GM18511 (cell line): Measurements from ENCODE around the gene SMARCD1.

Source experiments
- ATAC-seq: cut with Tn5 transposase; IDR thresholded peaks from one replicate; pipeline ENCODE4 v1.9.1; 2021; ENCODE audit warnings: mild to moderate bottlenecking, moderate library complexity; ENCODE audit not compliant: unreplicated experiment

The SMARCD1 gene

DNA sequence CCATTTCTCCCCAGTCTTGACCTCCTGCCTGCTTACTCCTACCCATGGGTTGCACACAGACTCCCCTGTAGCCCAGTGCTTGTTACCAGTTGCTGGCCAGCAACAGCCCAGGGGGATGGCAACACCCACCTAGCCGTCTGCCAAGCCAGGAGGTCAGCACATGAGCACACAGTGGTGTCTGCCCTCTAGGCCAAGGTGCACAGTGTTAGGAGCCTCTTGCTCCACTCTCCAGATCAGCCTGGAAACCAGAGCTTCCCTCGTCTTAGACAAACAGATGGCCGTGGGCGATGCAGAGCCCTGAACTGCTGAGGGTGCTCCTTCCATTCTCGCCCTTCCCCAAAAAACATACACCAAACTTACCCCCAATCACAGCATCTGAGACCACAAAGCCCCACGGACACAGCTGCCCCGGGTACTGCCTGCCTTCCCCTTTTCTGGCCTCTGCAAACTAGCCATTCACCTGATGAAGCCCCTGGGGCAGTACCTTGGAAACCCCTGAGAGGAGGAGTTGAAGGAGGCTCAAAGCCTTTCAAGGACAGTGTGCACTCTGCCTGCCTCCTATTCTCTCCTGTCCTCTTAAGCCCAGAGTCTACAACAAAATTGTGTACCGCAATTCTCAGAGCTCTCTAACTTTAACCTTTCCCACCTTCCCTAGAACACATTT, 17.6 kb downstream of the SMARCD1 start:
- no peak for ATAC-seq

DNA sequence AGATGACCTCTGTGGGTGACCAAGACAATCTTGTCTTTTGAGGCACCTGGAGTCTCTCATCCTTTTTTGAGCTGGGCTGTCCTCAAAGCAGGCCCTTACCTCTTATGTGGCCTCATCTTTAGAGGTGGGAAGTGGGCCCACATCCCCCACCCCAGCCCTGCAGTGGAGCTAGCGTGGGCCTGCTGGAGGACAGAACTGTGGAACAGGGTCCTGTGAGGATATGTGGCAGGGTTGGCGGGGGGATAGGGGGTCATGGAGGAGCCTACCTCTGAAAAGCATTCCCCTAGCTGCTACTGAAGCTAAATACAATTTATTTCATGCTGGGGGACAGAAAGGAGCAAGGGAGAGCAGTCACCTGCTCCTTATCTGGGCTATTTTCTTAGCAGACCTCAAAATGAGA, 18.2 kb downstream of the SMARCD1 start:
- no peak for ATAC-seq

DNA sequence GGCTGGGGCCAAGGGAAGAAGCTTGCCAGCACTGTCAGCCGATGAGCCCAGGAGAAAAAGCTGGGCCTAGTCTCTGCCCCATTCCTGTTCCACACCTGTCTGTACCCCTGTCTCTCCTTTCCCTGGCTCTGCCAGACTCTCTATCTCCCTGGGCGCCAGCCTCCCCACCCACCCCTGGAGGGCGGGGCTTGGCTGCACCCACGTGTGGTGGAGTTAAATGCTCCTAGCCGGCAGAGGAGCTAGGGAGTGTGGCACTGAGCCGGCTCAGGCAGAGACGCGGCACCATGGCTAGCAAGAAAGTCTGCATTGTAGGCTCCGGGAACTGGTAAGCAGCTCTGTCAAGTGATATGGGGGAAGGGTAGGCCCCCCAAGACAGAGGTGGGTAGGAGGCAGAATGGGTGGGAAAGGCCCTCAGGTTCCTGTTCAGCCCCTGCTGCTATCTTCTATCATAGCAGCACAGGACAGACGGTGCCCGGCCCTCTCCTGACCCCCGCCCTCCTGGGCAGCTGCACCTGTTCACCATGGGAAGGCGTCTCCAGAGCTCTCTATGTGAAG, 18.7 kb downstream of the SMARCD1 start, which contains the start of gene GPD1:
GPD1 (plus strand) TSS at position 242 of the 555 bp plus-strand sequence; CDS start at position 285, 43 bp downstream.
- no peak for ATAC-seq

DNA sequence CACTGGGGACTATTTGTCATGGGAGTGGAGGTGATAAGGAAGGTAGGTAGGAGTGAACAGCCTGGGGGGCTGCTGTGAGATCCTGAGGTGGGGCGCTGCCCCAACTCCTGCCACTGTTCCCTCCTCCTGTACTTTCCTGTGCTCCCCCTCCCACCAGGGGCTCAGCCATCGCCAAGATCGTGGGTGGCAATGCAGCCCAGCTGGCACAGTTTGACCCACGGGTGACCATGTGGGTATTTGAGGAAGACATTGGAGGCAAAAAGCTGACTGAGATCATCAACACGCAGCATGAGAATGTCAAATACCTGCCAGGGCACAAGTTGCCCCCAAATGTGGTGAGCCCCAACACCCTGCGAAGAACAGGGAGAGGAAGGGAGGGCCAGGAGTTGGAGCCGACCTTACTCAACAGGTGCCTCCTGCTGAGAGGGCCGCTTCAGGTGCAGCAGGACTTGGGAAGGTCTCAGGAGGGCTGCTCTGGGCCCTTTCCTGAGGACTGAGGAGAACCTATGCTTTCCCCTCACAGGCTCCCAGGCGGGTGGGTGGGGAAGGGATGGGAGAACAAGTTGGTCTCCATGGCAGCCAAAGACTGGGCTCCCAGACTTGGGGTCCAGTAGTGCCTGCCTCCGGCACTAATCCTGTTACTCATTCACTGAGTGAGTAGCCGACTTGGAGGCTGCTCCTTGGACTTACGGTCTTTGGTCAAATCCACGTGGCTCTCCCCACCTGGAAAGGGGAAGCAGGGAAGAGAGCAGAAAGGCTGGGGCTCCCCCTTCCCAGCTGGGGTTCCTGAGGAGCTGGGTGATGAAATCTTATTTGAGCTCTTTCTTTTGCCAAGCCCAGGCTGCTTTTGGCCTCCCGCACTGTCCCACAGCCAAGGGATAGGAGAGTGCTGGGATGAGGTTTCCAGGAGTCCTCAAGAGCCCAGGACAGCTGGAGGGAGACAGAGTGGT, 19.6 kb downstream of the SMARCD1 start:
- ATAC-seq: no peak

DNA sequence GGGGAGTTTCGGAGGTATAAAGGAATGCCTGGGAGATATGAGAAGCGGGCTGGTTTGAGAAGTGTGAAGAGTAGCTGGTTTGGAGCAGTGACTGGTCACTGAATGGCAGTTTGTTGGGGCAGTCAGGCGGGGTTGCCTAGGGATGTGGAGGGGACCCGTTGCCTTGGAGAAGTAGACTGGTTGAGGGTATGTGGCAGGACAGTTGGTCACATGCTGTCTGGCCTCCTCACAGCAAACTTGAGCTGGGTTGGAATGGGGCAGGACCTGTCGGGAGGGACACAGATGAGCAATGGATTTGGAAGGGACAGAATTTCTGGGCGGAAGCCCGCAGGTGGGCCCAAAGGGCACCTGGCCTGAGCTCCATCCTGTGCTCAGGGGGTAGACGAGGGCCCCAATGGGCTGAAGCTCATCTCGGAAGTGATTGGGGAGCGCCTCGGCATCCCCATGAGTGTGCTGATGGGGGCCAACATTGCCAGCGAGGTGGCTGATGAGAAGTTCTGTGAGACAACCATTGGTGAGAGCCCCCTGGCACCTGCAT, 20.8 kb downstream of the SMARCD1 start:
- no peak for ATAC-seq

DNA sequence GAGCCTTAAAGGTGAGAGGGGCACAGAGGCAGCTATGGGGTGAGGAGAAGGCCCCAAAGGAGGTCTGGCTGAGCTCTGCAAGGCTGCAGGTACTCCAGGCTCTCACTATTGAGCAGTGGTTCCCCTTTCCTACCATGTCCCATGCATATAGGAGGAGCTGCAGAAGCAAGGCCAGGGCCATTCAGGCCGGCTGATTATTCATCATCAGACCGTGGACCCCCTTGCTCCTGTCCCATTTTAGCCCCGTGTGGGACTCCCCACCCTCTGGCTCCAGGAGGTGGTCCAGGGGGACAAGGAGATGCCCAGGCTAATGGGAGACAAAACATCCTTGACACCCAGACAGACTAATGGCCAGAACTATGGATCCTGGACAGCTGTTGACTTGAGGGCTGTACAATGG, 21.8 kb downstream of the SMARCD1 start:
- no peak for ATAC-seq

DNA sequence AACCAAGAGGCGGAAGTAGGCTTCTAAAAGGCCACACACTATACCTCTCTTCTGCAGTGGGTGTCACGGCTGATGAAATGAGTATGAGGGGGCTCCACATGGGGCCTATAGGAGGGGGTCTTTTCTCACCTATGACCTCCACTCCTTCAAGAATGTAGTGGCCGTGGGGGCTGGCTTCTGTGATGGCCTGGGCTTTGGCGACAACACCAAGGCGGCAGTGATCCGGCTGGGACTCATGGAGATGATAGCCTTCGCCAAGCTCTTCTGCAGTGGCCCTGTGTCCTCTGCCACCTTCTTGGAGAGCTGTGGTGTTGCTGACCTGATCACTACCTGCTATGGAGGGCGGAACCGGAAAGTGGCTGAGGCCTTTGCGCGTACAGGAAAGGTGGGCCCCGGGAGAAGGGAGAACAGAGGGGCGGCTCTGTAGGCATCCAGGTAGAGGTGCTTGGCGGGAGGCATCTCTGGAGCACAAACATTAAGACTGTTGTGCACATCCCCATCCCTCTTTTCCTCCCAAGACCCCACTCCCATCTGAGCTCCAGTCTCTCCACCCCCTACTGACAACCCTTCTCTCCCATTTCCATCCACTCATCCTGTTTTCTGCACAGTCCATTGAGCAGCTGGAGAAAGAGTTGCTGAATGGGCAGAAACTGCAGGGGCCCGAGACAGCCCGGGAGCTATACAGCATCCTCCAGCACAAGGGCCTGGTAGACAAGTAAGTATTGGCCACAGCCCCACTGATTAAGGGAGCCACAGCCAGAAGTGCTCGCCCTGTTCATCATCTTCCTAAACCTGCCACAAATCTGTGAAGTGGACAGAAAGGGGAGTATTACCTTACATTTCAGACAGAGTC, 22.5 kb downstream of the SMARCD1 start:
- ATAC-seq: no peak

DNA sequence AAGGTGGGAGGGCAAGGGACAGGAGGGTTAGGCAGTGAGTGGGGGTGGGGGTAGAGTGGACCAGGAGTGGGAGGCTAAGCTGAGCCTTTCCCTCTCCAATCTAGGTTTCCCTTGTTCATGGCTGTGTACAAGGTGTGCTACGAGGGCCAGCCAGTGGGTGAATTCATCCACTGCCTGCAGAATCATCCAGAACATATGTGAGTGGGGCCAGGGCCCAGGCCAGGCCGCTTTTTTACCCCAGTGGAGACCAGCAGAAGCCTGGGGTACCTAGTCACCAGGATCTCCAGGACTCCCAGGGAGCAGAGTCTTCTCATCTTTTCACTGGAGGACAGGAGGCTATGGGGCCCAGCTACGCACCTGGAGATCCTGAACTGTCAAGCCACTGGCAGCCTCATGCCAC, 24.2 kb downstream of the SMARCD1 start:
- no peak for ATAC-seq

DNA sequence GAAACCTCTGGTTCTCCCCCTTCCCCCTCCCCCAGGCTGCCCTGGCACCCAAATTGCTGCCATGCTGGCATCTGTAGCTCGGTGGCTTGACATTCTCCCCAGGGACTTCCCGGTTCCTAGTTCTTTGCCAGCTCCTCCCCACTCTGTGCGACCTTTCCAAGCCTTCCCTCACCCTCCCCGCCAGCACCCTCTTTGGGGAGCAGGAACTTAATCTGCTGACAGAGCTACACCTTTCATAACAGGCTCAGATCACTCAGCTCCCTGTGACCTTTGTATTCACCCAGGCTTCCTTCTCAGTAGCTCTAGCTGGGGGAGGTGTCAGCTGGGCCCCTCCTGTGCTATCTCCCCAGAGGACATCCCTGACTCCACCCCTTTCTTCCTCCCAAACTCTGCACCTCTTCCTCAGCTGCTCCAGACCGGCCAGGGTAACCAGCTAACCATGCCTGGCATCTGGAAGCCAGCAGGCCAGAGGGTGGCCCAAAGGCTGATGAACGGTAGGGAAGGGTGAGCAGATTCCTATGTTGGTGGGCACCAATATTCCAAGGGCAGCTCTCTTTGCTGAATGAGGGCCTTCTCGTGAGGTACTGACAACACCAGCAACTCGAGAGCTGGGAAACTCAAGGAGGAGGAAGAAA, 25.1 kb downstream of the SMARCD1 start:
- no peak for ATAC-seq

DNA sequence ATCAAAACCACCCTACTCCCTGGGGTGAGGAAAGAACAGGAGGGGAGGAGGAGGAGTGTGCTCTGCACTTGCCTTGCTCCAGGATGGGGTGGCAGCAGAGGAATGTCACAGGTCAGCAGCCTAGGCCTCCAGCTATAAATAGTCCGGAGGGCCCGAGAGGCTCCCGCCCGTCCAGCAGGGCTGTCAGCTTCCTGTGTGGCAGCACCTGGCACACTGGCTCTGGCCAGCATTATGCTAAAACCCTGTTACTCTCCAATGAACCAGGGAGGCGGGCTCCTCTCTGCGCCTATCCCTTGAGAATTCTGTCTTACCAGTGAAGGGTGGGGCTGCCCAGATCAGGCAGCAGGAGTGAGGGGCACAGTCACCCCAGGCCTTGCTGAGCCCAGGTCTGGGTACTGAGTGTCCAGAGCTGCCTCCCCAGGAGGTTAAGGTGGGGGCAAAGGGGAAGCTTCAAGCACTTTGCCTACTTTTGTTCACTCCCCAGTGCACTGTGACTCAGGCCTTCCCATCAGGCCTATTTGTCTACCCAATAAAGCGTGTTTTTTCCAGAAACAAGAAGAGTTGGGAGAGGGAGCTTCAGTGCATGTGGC, 25.7 kb downstream of the SMARCD1 start:
- ATAC-seq: peak; percentile 28

DNA sequence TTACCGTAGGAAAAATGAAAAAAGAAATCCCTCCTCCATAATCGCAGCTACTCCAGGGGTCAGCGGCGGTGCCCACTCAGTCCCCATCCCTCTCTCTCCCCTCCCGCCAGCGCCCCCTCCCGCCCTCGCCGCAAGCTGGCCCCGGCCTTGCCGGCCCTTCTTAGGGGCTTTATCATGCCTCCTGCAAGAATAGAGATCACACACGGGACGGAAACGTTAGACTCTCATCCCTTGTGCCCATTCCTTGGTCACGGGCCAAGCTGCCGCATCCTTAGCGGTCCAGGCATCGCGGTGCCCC, 26.2 kb downstream of the SMARCD1 start:
- peak; percentile 1 for ATAC-seq

DNA sequence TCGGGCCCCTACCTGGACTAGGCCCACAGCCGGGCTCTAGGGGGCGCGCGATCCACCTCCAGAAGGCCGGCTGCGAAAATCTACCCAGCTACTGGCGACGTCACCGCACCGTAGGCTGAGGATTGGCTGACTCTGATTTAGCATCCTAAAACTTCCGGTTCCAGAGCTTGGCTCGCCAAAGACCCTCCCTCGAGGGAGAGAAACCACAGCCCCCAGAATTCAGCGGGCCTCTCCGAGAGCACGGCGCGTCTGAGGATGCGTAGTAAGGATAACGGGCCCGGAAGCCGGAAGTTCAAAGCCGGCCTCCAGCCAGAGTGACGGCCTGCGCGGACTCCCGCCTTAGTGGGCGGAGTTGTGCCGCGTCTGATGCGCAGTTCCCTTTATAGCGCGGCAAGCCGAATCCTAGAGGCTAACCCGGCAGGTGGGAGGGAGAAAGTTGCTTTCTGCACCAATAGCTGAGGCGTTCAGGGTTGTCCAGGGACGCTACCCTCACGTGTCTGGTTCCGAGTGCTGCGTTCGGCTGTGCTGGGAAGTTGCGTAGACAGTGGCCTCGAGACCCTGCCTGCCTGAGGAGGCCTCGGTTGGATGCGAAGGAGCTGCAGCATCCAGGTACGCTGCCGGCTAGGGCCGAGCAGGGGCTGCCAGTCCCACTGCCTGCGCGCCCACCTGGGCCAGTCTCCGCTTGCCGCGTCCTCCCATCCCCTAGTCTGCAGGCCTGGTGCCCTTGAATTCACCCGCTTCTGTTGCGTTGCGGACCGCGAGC, 26.7 kb downstream of the SMARCD1 start, which contains the start of gene COX14:
COX14 (plus strand) TSS at position 544 of the 763 bp plus-strand sequence. CDS start 7,808 bp downstream, outside the sequence.
- peak; percentile 81 for ATAC-seq

DNA sequence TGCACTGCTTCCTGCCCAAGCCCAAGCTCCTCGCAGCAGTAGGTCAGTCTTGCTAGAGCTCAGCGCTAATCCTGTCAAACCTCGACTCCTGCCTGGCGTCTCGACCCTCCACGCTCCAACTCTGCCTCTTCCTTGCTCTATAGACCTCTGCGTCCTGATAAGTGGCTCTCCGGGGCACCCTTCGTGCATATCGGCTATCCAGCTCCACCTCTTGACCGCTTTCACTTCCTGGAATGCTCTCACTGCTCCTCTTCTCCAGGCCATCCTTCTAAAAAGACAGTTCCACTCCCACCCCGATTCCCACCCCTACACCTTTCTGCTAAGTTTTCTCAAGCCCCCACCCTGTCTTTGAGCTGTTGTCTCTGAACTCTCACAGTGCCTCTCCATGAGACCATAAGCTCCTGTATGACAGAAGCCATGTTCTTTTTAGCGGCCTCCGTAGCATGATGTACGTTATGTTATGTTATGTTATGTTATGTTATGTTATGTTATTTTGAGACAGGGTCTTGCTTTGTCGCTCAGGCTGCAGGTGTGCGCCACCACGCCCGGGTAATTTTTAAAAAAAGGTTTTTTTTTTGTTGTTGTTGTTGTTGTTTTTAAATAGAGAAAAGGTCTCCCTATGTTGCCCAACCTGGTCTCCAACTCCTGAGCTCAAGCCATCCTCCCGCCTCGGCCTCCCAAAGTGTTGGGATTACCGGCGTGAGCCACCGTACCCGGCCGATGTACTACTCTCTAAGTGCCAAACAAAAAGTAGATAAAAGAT, 27.5 kb downstream of the SMARCD1 start:
- ATAC-seq: no peak

DNA sequence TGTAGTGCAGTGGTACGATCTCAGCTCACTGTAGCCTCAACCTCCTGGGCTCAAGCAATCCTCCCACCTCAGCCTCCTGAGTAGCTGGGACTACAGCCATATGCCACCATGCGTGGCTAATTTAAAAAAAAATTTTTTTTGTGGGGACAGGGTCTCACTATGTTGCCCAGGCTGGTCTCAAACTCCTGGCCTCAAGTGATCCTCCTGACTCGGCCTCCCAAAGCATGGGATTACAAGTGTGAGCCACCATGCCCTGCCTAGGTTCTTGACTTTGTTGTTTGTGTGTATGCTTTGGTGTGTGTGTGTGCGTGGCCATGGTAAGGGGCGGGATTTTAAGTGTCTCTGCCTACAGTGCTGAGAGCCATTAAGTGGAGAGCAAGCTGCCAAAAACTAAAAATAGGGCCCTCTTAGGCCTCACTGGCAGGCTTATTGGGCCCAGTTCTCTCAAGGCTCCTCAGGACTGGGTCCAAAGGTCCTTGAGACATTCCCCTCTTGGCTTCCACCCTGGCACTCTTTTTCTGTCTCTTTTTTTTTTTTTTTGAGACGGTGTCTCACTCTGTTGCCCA, 32.0 kb downstream of the SMARCD1 start:
- ATAC-seq: no peak

DNA sequence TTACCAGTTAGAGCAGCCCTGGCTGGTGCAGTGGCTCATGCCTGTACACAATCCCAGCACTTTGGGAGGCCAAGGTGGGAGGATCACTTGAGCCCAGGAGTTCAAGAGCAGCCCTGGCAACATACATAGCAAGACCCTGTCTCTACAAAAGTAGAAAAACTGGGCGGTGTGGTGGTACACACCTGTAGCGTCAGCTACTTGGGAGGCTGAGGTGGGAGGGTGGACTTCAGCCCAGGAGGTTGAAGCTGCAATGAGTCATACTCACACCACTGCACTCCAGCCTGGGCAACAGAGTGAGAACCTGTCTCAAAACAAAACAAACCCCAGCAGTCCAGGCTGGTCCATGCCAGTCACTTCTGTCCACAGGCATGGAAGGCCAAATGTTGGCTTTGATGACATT, 34.2 kb downstream of the SMARCD1 start:
- ATAC-seq: no peak

DNA sequence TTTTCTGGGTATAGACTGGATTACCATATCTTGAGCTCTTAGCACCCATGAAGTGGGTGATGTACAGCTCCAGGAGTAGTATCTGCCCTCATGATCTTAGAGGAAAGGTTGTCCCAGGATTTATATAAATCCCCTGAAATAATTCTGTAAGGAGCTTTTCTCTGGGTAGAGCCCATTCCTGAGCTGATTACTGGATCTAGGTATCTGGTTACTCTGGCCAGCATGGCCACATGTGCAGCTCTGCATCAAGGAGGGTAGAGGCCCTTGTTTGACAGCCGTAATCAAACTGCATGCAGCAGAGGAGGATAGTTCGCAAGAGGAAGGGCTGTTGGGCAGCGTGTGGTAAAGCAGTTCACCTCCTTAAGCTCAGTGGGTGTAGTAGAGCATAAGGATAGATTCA, 35.4 kb downstream of the SMARCD1 start:
- ATAC-seq: no peak

DNA sequence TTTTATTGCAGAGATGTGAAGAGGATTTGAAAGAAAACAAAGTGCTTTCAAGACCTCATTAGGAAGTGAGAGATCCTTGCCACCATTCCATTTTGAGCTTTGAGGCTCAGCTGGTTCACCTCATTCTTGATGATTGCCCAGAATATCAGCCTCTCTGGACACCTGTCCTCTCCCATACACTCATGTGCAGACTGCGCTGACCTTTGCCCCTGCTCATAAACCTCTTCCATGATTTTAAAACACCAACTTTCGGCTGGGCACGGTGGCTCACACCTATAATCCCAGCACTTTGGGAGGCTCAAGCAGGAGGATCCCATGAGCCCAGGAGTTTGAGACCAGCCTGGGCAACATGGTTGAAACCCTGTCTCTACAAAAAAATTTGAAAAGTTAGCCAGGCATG, 35.8 kb downstream of the SMARCD1 start:
- no peak for ATAC-seq

DNA sequence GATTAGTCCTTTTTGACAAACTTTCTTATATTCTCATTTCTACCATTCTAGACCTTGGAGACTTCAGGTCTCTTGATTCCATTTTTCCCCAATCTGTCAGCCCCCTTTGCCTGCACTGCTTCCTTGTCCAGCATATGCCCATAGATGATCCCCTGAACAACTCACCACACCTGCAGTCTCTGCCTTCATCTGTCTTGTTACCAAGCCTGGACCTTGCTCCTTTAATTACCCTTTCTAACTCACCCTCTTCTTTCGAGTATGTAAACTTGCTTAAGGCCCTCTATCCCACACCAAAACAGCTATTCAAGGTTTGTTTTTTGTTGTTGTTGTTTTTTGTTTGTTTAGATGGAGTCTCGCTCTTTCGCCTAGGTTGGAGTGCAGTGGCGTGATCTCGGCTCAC, 36.5 kb downstream of the SMARCD1 start:
- no peak for ATAC-seq
